Thyroid gland (tissue), 4 donors: ENCODE data around the gene MTUS2.

Source experiments
- POLR2A ChIP-seq, 2 donors: fragments of 450-650 bp; IDR thresholded peaks; one replicate each; pipeline ENCODE4 v1.6.1; 2017; ENCODE audit warnings: antibody characterized with exemption in 2 of 2, mild to moderate bottlenecking in 2 of 2, moderate library complexity in 1 of 2
- TF ChIP-seq, protein P1 (sequence below), 6 experiments: fragments of 200-600 bp in 3 of 6; fragments of 450-650 bp in 3 of 6; sonication (generic) in 3 of 6; IDR thresholded peaks; one replicate each; pipeline ENCODE4 v1.5.1; 2016 to 2019; ENCODE audit warnings: antibody characterized with exemption in 6 of 6, mild to moderate bottlenecking in 2 of 6, inconsistent platforms in 1 of 6, moderate library complexity in 1 of 6

DNA sequence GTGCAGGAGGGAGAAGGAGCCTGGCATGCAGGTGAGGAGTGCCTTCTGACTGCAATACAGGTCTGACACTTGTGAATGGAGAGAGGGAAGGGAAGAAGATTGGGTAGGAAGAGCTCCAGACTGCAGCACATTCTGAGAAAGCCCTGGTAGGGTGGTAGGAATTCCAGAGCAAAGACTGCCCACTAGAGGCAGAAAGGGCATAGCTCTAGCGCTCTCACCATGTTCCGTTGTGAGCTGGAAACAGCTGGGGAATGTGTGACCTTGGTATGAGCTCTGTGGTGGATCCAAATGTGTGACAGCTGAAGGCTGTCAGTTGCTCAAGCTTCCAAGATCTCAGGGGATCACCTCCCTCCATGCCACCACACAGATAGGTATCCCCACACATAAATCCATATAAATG is 2.9 kb upstream of the MTUS2 start:
- TF ChIP-seq, protein P1, sequence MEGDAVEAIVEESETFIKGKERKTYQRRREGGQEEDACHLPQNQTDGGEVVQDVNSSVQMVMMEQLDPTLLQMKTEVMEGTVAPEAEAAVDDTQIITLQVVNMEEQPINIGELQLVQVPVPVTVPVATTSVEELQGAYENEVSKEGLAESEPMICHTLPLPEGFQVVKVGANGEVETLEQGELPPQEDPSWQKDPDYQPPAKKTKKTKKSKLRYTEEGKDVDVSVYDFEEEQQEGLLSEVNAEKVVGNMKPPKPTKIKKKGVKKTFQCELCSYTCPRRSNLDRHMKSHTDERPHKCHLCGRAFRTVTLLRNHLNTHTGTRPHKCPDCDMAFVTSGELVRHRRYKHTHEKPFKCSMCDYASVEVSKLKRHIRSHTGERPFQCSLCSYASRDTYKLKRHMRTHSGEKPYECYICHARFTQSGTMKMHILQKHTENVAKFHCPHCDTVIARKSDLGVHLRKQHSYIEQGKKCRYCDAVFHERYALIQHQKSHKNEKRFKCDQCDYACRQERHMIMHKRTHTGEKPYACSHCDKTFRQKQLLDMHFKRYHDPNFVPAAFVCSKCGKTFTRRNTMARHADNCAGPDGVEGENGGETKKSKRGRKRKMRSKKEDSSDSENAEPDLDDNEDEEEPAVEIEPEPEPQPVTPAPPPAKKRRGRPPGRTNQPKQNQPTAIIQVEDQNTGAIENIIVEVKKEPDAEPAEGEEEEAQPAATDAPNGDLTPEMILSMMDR (IDR thresholded peaks at IDR 0.05) = no peak
- no peak for TF ChIP-seq POLR2A (IDR thresholded peaks at IDR 0.05)
